Thyroid gland (tissue), 4 donors: Measurements from ENCODE around the gene KDM5B. TPM values are rescaled to one million over a fixed set of nuclear protein-coding genes. Genes with fewer than 3 reads are reported as not detected.
"Not testable (repeated sequence)": the region's sequence is repeated elsewhere in the genome, so short reads cannot be mapped to it uniquely, and the experiment has no call there.

Experiments
- DNase-seq, 2 donors: peaks; one replicate each; pipeline ENCODE4 v3.0.0-alpha.2; 2019
- H3K27ac ChIP-seq, 3 donors: fragments of 200-600 bp; sonication (generic); 1 replicate in 2 of 3; 2 replicates in 1 of 3; pipeline ENCODE4 v1.5.1; 2016 to 2019; ENCODE audit warnings: mild to moderate bottlenecking in 1 of 3, moderate library complexity in 1 of 3
- H3K27me3 ChIP-seq: fragments of 200-600 bp; sonication (generic); one replicate; pipeline ENCODE4 v1.5.1; 2019
- H3K36me3 ChIP-seq, 2 donors: fragments of 200-600 bp; sonication (generic); one replicate each; pipeline ENCODE4 v1.5.1; 2016 to 2019
- H3K4me1 ChIP-seq, 2 donors: fragments of 200-600 bp; sonication (generic); one replicate each; pipeline ENCODE4 v1.5.1; 2017 to 2019
- H3K4me3 ChIP-seq, 3 donors: fragments of 200-600 bp; sonication (generic); replicated peaks in 1 of 3; 1 replicate in 2 of 3; 2 replicates in 1 of 3; pipeline ENCODE4 v1.5.1; 2016; ENCODE audit warnings: mild to moderate bottlenecking in 1 of 3
- H3K9me3 ChIP-seq: fragments of 200-600 bp; sonication (generic); one replicate; pipeline ENCODE4 v1.5.1; 2017
- CTCF ChIP-seq, 6 experiments: fragments of 200-600 bp in 3 of 6; fragments of 450-650 bp in 3 of 6; sonication (generic) in 3 of 6; IDR thresholded peaks; one replicate each; pipeline ENCODE4 v1.5.1; 2016 to 2019; ENCODE audit warnings: antibody characterized with exemption in 6 of 6, mild to moderate bottlenecking in 2 of 6, inconsistent platforms in 1 of 6, moderate library complexity in 1 of 6
- POLR2A ChIP-seq, 2 donors: fragments of 450-650 bp; IDR thresholded peaks; one replicate each; pipeline ENCODE4 v1.6.1; 2017; ENCODE audit warnings: antibody characterized with exemption in 2 of 2, mild to moderate bottlenecking in 2 of 2, moderate library complexity in 1 of 2
- WGBS, 2 donors: methylation state at CpG; one replicate each; pipeline ENCODE4 v1.1.5; 2017; 5-methylcytosine and 5-hydroxymethylcytosine counted together
- intact Hi-C: fragments of 100-400 bp; cut with DNase I; formaldehyde crosslinking; loops from one replicate; pipeline ENCODE4 v1.15.1; 2023
- total RNA-seq, 4 donors: library from RNA; depleted of rRNA; stranded (reverse); fragments of >200 nt; gene quantifications; one replicate each; pipeline ENCODE4 v1.2.3, GENCODE V29; 2016

KDM5B gene
- total RNA-seq, 4 donors from 2014 or later: 53.1 to 78.5 (median 61.2) TPM

GRCh38 chr1:202742496-202742895 is 65.7 kb downstream of the KDM5B start:
- Histone ChIP-seq H3K36me3 (peaks cover 38 to 40% of the 10 kb centered on the region in 2 donors), H3K9me3 (no peaks in the 10 kb centered on the region), H3K27ac (no peak overlapping the region), H3K4me1 (no peaks in the 10 kb centered on the region), H3K27me3 (no peaks in the 10 kb centered on the region), H3K4me3 (no peak overlapping the region)
- intact Hi-C loops: no loop called here
- 96 to 98% methylated on average over 6 of the region's 6 CpGs for WGBS, 2 donors
- DNase-seq: no peak
- TF ChIP-seq CTCF (IDR thresholded peaks at IDR 0.05) (no peak), POLR2A (IDR thresholded peaks at IDR 0.05) (no peak)

DNA sequence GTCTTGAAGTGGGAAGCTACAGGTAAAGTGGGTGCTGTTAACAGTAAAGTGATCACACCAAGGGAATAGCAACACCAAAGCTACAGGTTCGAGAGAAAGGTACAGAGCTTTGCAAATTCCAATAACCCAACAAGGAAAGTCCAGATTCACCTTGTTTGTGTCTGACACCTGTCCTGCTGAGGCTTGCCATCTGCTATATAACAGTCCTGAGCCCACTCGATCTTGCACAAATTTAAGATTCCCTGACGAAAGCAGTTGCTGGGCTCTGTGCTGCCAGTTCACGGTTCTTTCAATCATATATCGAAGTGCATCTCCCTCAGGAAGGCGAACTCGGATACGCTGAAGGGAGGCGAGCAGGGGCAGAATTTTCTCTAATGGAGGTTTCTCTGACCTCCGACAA is 75.0 kb downstream of the KDM5B start:
- TF ChIP-seq POLR2A (IDR thresholded peaks at IDR 0.05): no peak
- no peak for TF ChIP-seq CTCF (IDR thresholded peaks at IDR 0.05)
- DNase-seq: no peak
- H3K27ac ChIP-seq: no peak overlapping the region
- 92% methylated on average over 10 of the region's 10 CpGs for WGBS, 2 donors
- intact Hi-C loops: no loop called here
- H3K4me3 ChIP-seq: no peak overlapping the region
- H3K27me3 ChIP-seq: no peaks in the 10 kb centered on the region
- peaks cover 64 to 65% of the 10 kb centered on the region in 2 donors for H3K36me3 ChIP-seq
- no peaks in the 10 kb centered on the region for H3K9me3 ChIP-seq
- no peaks in the 10 kb centered on the region for H3K4me1 ChIP-seq

- Histone ChIP-seq H3K4me3 (no peak overlapping the region), H3K27me3 (no peaks in the 10 kb centered on the region), H3K36me3 (peaks cover 57 to 66% of the 10 kb centered on the region in 2 donors), H3K27ac (no peak overlapping the region), H3K9me3 (no peaks in the 10 kb centered on the region), H3K4me1 (no peaks in the 10 kb centered on the region)
- no peak for DNase-seq
- intact Hi-C loops: no loop called here
- no peak for TF ChIP-seq POLR2A (IDR thresholded peaks at IDR 0.05)
- TF ChIP-seq CTCF (IDR thresholded peaks at IDR 0.05): no peak
- WGBS, 2 donors: 84 to 90% methylated on average over 4 of the region's 4 CpGs
These were observed 79.3 kb downstream of the KDM5B start for GRCh38 chr1:202728951-202729350.

DNA sequence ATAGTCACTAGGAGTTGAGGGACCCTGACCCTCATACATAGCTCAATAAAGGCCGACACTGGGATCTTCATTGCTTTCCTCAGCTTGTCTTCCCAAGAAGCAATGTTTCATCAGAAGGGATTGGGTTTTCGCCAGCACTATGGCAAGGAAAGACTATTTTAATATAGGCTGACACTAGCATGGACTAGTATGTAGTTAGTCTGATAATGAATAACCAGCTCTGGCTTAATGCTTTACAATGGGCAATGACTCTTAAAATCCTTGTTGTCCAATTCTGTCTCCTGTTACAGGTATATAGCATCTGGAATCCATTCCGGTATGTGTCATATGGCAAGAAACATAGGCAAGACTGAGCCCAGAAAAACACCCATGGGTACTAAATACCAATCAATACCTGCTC is 82.7 kb downstream of the KDM5B start:
- no peaks in the 10 kb centered on the region for H3K27me3 ChIP-seq
- intact Hi-C loops: no loop called here

GRCh38 chr1:202723708-202724107 is 84.5 kb downstream of the KDM5B start:
- 90 to 95% methylated on average over 7 of the region's 7 CpGs for WGBS, 2 donors
- Histone ChIP-seq H3K9me3 (no peaks in the 10 kb centered on the region), H3K4me1 (no peaks in the 10 kb centered on the region), H3K36me3 (peaks cover 11 to 18% of the 10 kb centered on the region in 2 donors), H3K27me3 (no peaks in the 10 kb centered on the region), H3K4me3 (no peak overlapping the region), H3K27ac (no peak overlapping the region)
- intact Hi-C loops: no loop called here
- no peak for DNase-seq
- TF ChIP-seq CTCF (IDR thresholded peaks at IDR 0.05): no peak
- no peak for TF ChIP-seq POLR2A (IDR thresholded peaks at IDR 0.05)

More for the DNA sequence above, 82.7 kb downstream of the KDM5B start:
- 95% methylated on average over 3 of the region's 3 CpGs for WGBS, 2 donors
- no peaks in the 10 kb centered on the region for H3K4me1 ChIP-seq
- H3K9me3 ChIP-seq: no peaks in the 10 kb centered on the region
- H3K27ac ChIP-seq: no peak overlapping the region
- H3K4me3 ChIP-seq: no peak overlapping the region
- no peak for DNase-seq
- peaks cover 26 to 36% of the 10 kb centered on the region in 2 donors for H3K36me3 ChIP-seq
- TF ChIP-seq CTCF (IDR thresholded peaks at IDR 0.05): no peak
- TF ChIP-seq POLR2A (IDR thresholded peaks at IDR 0.05): no peak

- H3K27me3 ChIP-seq, DNase-seq, H3K4me1 ChIP-seq, H3K4me3 ChIP-seq, H3K9me3 ChIP-seq, intact Hi-C loops, H3K27ac ChIP-seq: not testable (repeated sequence)
- H3K36me3 ChIP-seq: peaks cover 8 to 11% of the 10 kb centered on the region in 2 donors
- WGBS, 2 donors: 69 to 79% methylated on average over 6 of the region's 6 CpGs
These were observed 85.2 kb downstream of the KDM5B start for GRCh38 chr1:202723046-202723445.
